Measurements from ENCODE around the gene U2SURP. TPM values are rescaled to one million over a fixed set of nuclear protein-coding genes. Genes with fewer than 3 reads are reported as not detected.

U2SURP gene
- total RNA-seq, 1 experiment from 2014 or later: 168 TPM

- Histone ChIP-seq H4K5ac (ENCODE audit: insufficient read length, low read depth, low read length) (no peak overlapping the region), H3K4me1 (ENCODE audit: insufficient read depth, low read length) (peaks cover 8% of the 10 kb centered on the region), H3K23me2 (ENCODE audit: insufficient read length, low read depth, low read length, poor library complexity, severe bottlenecking) (no peaks in the 10 kb centered on the region), H2BK20ac (ENCODE audit: low read depth, low read length, poor library complexity, severe bottlenecking) (no peak overlapping the region), H2AFZ (ENCODE audit: low read length) (no peak overlapping the region), H3K18ac (ENCODE audit: insufficient read length, low read depth, low read length) (no peak overlapping the region), H2BK15ac (ENCODE audit: low read depth, low read length) (no peak overlapping the region), H3K9me3 (ENCODE audit: control insufficient read depth, low read depth, low read length) (no peaks in the 10 kb centered on the region), H2AK5ac (ENCODE audit: insufficient read length, low read length) (no peak overlapping the region), H4K8ac (replicated peaks; ENCODE audit: insufficient read length, low read depth, low read length) (no peak overlapping the region), H3K27me3 (ENCODE audit: insufficient read depth, low read length) (no peaks in the 10 kb centered on the region), H3K14ac (ENCODE audit: insufficient read depth, low read length) (no peak overlapping the region), H4K91ac (ENCODE audit: insufficient read length, low read depth, low read length) (no peak overlapping the region), H3K23ac (ENCODE audit: insufficient read length, low read depth, low read length) (no peak overlapping the region), H4K20me1 (ENCODE audit: control insufficient read depth, insufficient read depth, insufficient read length) (no peaks in the 10 kb centered on the region), H2BK5ac (ENCODE audit: insufficient read length, low read length) (no peak overlapping the region), H3K56ac (ENCODE audit: insufficient read length, low read depth, low read length) (no peak overlapping the region), H2BK12ac (ENCODE audit: insufficient read length, low read depth, low read length) (no peak overlapping the region), H3K79me1 (ENCODE audit: insufficient read depth, low read depth, low read length, poor library complexity, severe bottlenecking) (no peaks in the 10 kb centered on the region), H2BK120ac (ENCODE audit: low read depth, low read length, poor library complexity, severe bottlenecking) (no peak overlapping the region), H3K4me2 (ENCODE audit: insufficient read depth, insufficient read length, low read length) (no peak overlapping the region), H3K4ac (ENCODE audit: low read depth, low read length) (no peak overlapping the region), H3T11ph (ENCODE audit: low read length) (no peak overlapping the region), H3K9ac (ENCODE audit: extremely low read depth, insufficient read length, low read length) (no peak overlapping the region), H3K27ac (ENCODE audit: insufficient read length, low read depth, low read length) (no peak overlapping the region), H3K79me2 (ENCODE audit: insufficient read depth, low read length) (no peaks in the 10 kb centered on the region)
- H3K9me3 Mint-ChIP-seq: peaks cover 0 to under 1% of the 10 kb centered on the region in 2 experiments; a peak in 1 of 5 replicates
- peaks cover 22 to 33% of the 10 kb centered on the region in 2 experiments for H3K4me1 Mint-ChIP-seq
- peak; percentile 51 for DNase-seq
- no peak overlapping the region; a peak in 1 of 5 replicates for H3K4me3 Mint-ChIP-seq
- peaks cover 0 to under 1% (median under 1%) of the 10 kb centered on the region in 3 experiments; a peak in 4 of 7 replicates for H3K36me3 Mint-ChIP-seq (ENCODE audit: insufficient read depth in 1 of 3, low read depth in 3 of 3)
- no CpG with 5 or more reads among the region's 5 CpGs for WGBS (ENCODE audit: extremely low coverage, insufficient read length, low lambda C conversion rate)
- no peaks in the 10 kb centered on the region; the same call in none of the 2 replicates for H3K27me3 Mint-ChIP-seq (ENCODE audit: low read depth)
- H3K27ac Mint-ChIP-seq: no peak overlapping the region
- no peak for TF ChIP-seq CTCF (conservative IDR thresholded peaks at IDR 0.05)
These were observed 66.7 kb downstream of the U2SURP start for GRCh38 chr3:143068059-143068458.

All from H9 (cell line).